Right ventricle myocardium superior (tissue), 1 donor: ENCODE results near the gene LYVE1. TPM values are rescaled to one million over a fixed set of nuclear protein-coding genes. Genes with fewer than 3 reads are reported as not detected.

Experiments used
- total RNA-seq: library from RNA; stranded (reverse); fragmentation: NEBNext Ultra II Directional; extraction: Animal tissue kit (Norgen Biotek cat#: 25700); gene quantifications from one replicate; pipeline ENCODE4 v1.2.1, GENCODE V29; 2021
- donor health status: DM: no; HTN: yes; CAD: no; lungs with severe emphysema.

LYVE1 gene
- total RNA-seq, 1 donor from 2014 or later, result 77.2 TPM

Other genes with a start within 250 kb of the LYVE1 start
- gene AMPD3, start 113.4 kb downstream of the LYVE1 start, total RNA-seq, result 2.6 TPM
- gene RNF141, start 27.5 kb downstream of the LYVE1 start, total RNA-seq, result 41.4 TPM
- 4.5 TPM for gene IRAG1, start 125.1 kb upstream of the LYVE1 start, total RNA-seq
- 21.3 TPM for gene CTR9, start 182.6 kb upstream of the LYVE1 start, total RNA-seq
- 714 TPM for gene EIF4G2, start 240.3 kb upstream of the LYVE1 start, total RNA-seq